Gastrocnemius medialis (tissue), 4 donors: ENCODE measurements around the gene PXK.

ENCODE experiments used
- CTCF ChIP-seq, 5 experiments: fragments of 450-650 bp in 3 of 5; fragments of 200-600 bp in 2 of 5; sonication (generic) in 2 of 5; IDR thresholded peaks in 4 of 5; conservative IDR thresholded peaks in 1 of 5; 1 replicate in 4 of 5; 2 replicates in 1 of 5; pipeline ENCODE4 v1.5.1; 2016 to 2019; ENCODE audit warnings: antibody characterized with exemption in 5 of 5, mild to moderate bottlenecking in 3 of 5, moderate library complexity in 3 of 5
- POLR2A ChIP-seq, 2 donors: fragments of 450-650 bp; IDR thresholded peaks; one replicate each; pipeline ENCODE4 v1.6.1; 2017; ENCODE audit warnings: antibody characterized with exemption in 2 of 2, mild to moderate bottlenecking in 2 of 2, moderate library complexity in 2 of 2

GRCh38 chr3:58352626-58353025 lies 19.9 kb downstream of the PXK start:
- TF ChIP-seq CTCF (IDR thresholded peaks at IDR 0.05 in 4 of 5, conservative IDR thresholded peaks at IDR 0.05 in 1 of 5) (no peak), POLR2A (IDR thresholded peaks at IDR 0.05) (no peak)
